ENCODE results near the gene FUT8. TPM values are rescaled to one million over a fixed set of nuclear protein-coding genes. Genes with fewer than 3 reads are reported as not detected.
A peak's percentile ranks its signal among the peaks of the same experiment; 100 is the strongest.

The FUT8 gene
- total RNA-seq, 4 donors from 2014 or later, result 5.5 to 25.4 (median 8.8) TPM

GRCh38 chr14:65371784-65372183 is 40.7 kb upstream of the FUT8 start:
- TF ChIP-seq CTCF (IDR thresholded peaks at IDR 0.05), result no peak
- no peak for TF ChIP-seq POLR2A (IDR thresholded peaks at IDR 0.05)
- Histone ChIP-seq H3K4me3 (no peak overlapping the region), H3K4me1 (peaks cover 0 to 13% (median 0%) of the 10 kb centered on the region in 3 donors), H3K9me3 (no peaks in the 10 kb centered on the region), H3K27me3 (no peaks in the 10 kb centered on the region), H3K27ac (no peak overlapping the region), H3K36me3 (no peaks in the 10 kb centered on the region)
- 82 to 100% methylated on average over 2 of the region's 2 CpGs for WGBS, 2 donors
- DNase-seq, result no peak
- intact Hi-C loops (cut with DNase I), result no loop called here

GRCh38 chr14:65373016-65373670 is 39.4 kb upstream of the FUT8 start:
- no peaks in the 10 kb centered on the region for H3K9me3 ChIP-seq
- peaks cover 0 to 13% (median 0%) of the 10 kb centered on the region in 3 donors for H3K4me1 ChIP-seq
- DNase-seq, result no peak
- H3K4me3 ChIP-seq, result peak overlapping the region in 2 of 4 donors; percentile 9 to 30
- WGBS, 2 donors, result 46 to 69% methylated on average over 15 of the region's 15 CpGs
- H3K27ac ChIP-seq, result no peak overlapping the region
- no peak for TF ChIP-seq POLR2A (IDR thresholded peaks at IDR 0.05)
- H3K36me3 ChIP-seq, result no peaks in the 10 kb centered on the region
- H3K27me3 ChIP-seq, result no peaks in the 10 kb centered on the region
- intact Hi-C loops (cut with DNase I), result no loop called here

- no peaks in the 10 kb centered on the region for H3K36me3 ChIP-seq
- no peaks in the 10 kb centered on the region for H3K27me3 ChIP-seq
- H3K4me1 ChIP-seq, result peaks cover 0 to 13% (median 0%) of the 10 kb centered on the region in 3 donors
- DNase-seq, result no peak
- H3K4me3 ChIP-seq, result peak overlapping the region in 2 of 4 donors; percentile 9 to 30
- no peaks in the 10 kb centered on the region for H3K9me3 ChIP-seq
- intact Hi-C loops (cut with DNase I), result no loop called here
- H3K27ac ChIP-seq, result no peak overlapping the region
- WGBS, 2 donors, result 43 to 50% methylated on average over 8 of the region's 8 CpGs
- TF ChIP-seq POLR2A (IDR thresholded peaks at IDR 0.05) (no peak), CTCF (IDR thresholded peaks at IDR 0.05) (peak in 2 of 6 experiments; percentile 8 to 24)
Observed at GRCh38 chr14:65373671-65374039, 38.9 kb upstream of the FUT8 start.

- H3K27ac ChIP-seq, result no peak overlapping the region
- H3K27me3 ChIP-seq, result no peaks in the 10 kb centered on the region
- H3K9me3 ChIP-seq, result no peaks in the 10 kb centered on the region
- intact Hi-C loops (cut with DNase I), result no loop called here
- DNase-seq, result no peak
- TF ChIP-seq POLR2A (IDR thresholded peaks at IDR 0.05) (no peak), CTCF (IDR thresholded peaks at IDR 0.05) (no peak)
- 49 to 63% methylated on average over 4 of the region's 4 CpGs for WGBS, 2 donors
- H3K36me3 ChIP-seq, result no peaks in the 10 kb centered on the region
- peaks cover 0 to 12% (median 0%) of the 10 kb centered on the region in 3 donors for H3K4me1 ChIP-seq
- no peak overlapping the region for H3K4me3 ChIP-seq
Observed at GRCh38 chr14:65377576-65377975, 35.0 kb upstream of the FUT8 start.

GRCh38 chr14:65382586-65382985 is 29.9 kb upstream of the FUT8 start:
- no peak overlapping the region for H3K27ac ChIP-seq
- TF ChIP-seq CTCF (IDR thresholded peaks at IDR 0.05), result no peak
- no peak for TF ChIP-seq POLR2A (IDR thresholded peaks at IDR 0.05)
- 84 to 87% methylated on average over 3 of the region's 3 CpGs for WGBS, 2 donors
- H3K4me1 ChIP-seq, result no peaks in the 10 kb centered on the region
- no peaks in the 10 kb centered on the region for H3K9me3 ChIP-seq
- H3K27me3 ChIP-seq, result no peaks in the 10 kb centered on the region
- intact Hi-C loops (cut with DNase I), result no loop called here
- no peak for DNase-seq
- H3K36me3 ChIP-seq, result no peaks in the 10 kb centered on the region
- H3K4me3 ChIP-seq, result no peak overlapping the region
